ENCODE results near the gene MVP.

Gene MVP

DNA sequence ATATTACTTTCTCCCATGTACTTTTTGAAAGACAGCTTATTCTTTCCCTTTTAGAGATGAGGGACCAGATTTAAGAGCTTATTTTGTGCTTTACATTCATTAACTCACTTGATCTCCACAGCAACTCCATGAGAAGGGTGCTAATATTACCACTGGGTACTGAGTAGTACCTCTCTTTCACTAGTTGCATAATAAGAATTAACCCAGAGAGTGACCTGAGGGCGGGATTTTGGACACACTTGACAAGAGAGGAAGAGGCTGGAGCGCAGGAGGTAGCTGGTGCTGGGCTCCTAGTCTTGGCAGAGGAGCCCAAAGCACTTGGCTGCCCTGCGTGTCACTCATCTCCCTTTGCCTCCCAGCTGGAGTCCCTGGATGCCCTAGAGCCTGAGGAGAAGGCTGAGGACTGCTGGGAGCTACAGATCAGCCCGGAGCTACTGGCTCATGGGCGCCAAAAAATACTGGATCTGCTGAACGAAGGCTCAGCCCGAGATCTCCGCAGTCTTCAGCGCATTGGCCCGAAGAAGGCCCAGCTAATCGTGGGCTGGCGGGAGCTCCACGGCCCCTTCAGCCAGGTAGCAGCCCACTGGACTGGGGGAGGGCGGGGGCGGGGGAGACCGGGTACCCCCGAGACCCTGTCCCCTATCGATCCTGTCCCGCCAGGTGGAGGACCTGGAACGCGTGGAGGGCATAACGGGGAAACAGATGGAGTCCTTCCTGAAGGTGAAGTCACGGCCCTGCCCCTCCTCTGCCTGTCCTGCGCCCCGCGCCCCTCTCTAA, 15.6 kb upstream of the MVP start:
- no peak for DNase-seq

DNA sequence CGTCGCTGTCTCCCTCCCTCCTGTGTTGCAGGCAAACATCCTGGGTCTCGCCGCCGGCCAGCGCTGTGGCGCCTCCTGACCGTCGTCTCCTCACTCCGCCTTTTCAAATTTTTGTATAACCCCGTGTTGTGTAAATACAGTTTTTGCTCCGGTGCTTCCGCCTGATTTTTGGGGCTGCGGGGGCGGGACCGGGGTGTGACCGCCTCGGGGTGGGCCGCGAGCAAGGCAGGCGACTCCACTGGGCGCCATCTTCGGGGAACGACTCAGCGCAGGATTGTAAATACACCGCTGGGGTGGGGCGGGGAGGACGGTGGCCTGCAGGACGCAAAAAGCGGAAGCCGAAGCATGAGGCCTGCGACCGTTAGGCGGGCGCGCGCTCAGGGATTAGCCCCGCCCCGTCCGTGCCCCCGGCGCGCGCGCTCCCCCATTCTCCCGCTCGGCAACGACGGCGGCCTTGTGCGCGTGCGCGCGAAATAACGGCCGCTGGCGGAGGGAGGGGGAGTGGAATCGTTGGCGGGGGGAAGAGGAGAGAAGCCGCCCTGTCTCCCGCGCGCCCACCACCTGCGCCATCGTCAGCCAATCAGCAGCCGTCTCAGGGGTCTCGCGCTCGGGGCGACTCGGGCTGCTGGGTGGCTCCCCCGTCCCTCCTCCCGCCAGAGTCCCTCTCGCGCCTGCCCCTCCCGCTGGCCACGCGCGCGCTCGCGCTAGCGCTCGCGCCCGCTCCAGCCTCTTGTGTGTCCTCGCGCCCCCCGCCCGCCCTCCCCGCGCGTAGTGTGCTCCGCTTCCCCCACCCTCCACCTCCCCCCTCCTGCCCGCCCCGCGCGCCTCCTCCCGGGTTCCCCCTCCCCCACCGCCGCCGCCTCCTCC, 14.8 kb upstream of the MVP start:
- peak; percentile 97 for DNase-seq

DNA sequence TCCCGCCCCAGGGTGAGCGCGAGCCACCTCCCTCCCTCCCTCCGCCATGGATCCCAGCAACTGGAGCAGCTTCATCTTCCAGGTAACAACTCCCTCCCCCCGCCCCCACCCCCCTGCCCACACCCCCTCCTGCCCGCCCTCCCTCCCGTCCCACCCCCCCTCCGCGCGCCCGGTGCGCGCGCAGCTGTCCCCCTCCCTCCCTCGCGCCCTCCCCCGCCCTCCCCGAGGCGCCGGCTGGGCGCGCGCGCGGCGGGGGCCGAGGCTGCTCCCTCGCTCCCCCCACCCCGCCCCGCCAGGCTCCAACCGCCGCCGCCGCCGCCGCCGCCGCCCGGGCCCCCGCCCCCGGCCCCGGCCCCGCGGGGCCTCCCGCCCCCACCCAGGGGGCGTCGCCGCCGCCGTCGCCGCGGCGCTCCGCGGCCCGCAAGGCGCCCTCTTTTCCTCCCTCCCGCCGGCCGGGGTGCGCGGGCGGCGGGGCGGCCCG, 14.1 kb upstream of the MVP start, which contains the start of gene MAZ:
MAZ (plus strand) TSS at position 431 of the 481 bp plus-strand sequence. CDS start 173 bp downstream, outside the sequence.
- DNase-seq, result no peak

DNA sequence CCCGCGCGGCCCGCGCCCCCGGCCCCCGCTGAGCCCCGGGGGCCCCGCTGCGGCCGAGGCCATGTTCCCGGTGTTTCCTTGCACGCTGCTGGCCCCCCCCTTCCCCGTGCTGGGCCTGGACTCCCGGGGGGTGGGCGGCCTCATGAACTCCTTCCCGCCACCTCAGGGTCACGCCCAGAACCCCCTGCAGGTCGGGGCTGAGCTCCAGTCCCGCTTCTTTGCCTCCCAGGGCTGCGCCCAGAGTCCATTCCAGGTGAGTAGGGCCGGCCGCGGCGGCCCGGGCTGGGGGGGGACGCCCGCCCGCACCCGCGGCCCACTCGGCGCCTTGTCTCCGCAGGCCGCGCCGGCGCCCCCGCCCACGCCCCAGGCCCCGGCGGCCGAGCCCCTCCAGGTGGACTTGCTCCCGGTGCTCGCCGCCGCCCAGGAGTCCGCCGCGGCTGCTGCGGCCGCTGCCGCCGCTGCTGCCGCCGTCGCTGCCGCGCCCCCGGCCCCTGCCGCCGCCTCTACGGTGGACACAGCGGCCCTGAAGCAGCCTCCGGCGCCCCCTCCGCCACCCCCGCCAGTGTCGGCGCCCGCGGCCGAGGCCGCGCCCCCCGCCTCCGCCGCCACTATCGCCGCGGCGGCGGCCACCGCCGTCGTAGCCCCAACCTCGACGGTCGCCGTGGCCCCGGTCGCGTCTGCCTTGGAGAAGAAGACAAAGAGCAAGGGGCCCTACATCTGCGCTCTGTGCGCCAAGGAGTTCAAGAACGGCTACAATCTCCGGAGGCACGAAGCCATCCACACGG, 13.4 kb upstream of the MVP start:
- peak; percentile 39 for DNase-seq

DNA sequence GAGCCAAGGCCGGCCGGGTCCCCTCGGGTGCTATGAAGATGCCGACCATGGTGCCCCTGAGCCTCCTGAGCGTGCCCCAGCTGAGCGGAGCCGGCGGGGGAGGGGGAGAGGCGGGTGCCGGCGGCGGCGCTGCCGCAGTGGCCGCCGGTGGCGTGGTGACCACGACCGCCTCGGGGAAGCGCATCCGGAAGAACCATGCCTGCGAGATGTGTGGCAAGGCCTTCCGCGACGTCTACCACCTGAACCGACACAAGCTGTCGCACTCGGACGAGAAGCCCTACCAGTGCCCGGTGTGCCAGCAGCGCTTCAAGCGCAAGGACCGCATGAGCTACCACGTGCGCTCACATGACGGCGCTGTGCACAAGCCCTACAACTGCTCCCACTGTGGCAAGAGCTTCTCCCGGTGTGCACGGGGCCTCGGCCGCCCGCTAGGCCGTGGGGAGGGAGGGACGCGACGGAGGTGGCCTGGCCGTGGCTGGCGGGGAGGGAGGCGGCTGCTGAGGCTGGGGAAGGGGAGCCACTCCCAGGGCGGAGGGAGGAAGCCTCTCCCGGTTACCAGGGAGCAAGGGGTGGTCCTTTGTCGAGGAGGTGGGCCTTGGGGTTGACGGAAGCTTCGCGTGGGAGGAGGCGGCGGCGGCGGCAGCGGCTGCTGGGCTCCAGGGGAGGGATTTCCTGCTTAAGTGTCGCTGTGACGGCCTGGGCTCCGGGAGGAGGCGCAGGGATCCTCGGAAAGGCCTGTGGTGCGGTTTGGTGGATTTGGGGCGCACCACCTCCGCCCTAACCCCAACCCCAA, 12.6 kb upstream of the MVP start:
- DNase-seq, result peak; percentile 92

DNA sequence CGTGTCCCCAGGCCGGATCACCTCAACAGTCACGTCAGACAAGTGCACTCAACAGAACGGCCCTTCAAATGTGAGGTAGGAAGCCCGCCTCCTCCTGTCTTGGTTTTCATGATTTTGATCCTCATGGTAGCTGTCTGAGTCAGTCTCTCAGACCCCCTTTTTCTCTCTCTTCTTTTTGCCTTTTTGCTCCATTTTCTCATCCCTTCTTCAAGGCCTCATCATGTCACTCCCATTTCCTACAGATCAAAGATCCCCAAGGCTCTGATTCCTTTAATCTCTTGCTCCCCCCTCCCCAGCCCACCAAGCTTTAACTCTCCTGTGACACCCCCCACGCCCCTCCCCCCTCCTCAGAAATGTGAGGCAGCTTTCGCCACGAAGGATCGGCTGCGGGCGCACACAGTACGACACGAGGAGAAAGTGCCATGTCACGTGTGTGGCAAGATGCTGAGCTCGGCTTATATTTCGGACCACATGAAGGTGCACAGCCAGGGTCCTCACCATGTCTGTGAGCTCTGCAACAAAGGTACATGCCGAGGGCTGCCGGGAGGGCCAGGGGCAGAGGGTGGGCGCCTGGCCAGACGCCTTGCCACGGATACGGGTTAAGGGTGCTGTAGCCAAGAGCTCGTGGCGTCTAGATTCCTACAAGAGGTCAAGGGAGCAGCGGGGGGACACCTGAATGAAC, 11.9 kb upstream of the MVP start:
- DNase-seq, result no peak

DNA sequence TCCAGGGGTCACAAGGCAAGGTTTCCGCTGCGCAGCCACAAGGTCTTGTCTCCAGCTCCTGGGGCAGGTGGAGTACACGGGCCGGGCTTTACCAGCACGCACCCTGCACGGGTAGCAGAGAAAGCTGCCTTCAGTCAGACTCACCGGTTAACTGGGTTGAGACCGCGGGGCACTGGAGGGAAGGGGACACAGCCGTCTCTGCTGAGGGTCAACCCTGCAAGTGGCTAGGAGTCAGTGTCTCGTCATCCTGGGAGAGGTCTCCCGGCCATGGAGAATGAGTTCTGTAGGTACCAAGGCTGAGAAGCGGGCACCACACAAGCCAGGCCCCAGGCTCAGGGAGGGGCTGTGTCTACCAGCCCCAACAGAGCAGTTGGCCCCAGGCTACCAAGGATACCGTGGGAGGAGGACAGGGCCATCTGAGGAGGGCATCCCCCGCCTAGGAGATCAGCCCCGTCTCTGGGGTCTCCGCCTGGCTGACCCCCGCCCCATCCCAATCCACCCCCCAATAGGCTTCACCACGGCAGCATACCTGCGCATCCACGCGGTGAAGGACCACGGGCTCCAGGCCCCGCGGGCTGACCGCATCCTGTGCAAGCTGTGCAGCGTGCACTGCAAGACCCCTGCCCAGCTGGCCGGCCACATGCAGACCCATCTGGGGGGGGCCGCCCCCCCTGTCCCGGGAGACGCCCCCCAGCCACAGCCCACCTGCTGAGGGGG, 11.1 kb upstream of the MVP start:
- no peak for DNase-seq

DNA sequence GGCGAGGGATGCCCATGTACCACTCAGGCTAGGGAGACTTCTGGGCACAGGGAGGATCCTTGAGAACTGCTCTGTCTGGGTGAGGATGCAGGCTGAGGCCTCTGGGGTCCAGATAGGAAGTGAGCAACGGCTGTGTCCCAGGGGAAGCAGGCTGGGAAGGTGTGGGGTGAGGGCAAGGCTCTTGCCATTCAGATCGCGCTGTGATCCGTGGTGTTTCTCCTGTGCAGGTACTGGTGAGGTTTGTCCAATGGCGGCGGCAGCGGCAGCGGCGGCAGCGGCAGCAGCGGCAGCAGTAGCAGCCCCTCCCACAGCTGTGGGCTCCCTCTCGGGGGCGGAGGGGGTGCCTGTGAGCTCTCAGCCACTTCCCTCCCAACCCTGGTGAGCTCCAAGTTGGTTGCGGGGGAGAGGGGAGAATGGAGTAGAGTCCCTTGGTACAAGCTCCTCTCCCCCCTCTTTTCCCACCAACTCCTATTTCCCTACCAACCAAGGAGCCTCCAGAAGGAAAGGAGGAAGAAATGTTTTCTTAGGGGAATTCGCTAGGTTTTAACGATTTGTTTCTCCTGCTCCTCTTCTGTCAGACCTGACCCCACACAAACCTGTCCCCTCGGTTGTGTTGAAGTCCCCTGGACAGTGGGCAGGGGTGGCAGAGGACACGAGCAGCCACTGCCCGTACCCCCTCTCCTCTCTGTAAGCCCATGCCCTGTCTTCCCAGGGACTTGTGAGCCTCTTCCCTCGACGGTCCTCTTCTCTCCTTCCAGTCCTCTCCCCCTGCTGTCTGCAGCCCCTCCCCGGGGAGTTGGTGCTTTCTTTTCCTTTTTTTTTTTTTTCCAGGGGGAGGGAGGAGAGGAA, 10.2 kb upstream of the MVP start:
- DNase-seq, result no peak

DNA sequence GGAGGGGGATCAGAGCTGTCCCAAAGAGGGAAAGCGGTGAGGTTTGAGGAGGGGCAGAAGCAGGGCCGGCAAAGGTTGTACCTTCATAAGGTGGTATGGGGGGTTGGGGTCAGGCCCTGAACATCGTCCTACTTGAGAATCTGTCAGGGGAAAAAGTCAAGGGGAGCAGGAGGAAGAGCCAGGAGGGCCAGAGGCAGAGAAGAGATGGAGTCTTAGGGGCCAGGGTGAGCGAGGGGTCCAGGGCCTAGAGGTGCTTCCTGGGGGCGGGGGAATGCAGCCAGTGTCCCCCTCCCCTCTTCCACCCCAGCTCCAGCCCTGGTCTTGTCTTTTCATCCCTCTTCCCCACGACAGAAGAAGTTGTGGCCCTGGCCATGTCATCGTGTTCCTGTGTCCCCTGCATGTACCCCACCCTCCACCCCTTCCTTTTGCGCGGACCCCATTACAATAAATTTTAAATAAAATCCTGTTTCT, 9.5 kb upstream of the MVP start:
- no peak for DNase-seq

DNA sequence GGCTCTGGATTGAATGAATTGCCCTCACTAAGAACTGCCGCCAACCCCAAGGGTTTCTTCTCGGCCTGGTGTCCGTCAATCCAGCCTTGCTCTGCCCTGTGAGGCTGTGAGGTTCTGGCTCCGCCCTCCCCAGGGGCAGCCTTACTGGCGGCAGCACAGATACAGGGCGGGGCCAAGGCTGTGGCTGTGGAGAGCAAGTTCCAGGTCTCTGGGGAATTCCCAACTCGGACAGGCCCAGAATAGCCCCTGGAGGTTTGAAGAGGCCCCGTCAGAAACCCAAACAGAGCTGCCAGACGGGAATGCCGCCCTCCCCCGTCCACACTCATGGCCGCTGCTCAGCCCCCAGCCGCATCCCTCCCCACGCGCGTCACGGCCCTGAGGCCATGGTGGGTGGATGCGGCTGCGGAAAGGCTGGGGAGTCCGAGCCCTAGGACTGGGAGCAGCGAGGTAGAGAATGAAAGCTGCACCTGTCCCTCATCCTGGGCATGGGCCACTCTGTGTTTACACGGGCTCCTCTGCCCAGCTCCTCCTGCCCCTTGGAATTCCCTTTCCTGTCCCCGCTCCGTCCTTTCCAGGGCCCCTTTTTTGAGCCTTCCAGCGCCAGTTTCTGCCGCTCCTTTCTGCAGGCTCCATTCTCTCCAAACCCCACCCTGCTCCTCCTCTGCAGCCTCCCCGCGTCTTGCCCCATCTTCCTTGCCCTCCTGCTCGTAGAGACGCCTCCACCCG, 8.9 kb upstream of the MVP start:
- DNase-seq, result peak; percentile 97

DNA sequence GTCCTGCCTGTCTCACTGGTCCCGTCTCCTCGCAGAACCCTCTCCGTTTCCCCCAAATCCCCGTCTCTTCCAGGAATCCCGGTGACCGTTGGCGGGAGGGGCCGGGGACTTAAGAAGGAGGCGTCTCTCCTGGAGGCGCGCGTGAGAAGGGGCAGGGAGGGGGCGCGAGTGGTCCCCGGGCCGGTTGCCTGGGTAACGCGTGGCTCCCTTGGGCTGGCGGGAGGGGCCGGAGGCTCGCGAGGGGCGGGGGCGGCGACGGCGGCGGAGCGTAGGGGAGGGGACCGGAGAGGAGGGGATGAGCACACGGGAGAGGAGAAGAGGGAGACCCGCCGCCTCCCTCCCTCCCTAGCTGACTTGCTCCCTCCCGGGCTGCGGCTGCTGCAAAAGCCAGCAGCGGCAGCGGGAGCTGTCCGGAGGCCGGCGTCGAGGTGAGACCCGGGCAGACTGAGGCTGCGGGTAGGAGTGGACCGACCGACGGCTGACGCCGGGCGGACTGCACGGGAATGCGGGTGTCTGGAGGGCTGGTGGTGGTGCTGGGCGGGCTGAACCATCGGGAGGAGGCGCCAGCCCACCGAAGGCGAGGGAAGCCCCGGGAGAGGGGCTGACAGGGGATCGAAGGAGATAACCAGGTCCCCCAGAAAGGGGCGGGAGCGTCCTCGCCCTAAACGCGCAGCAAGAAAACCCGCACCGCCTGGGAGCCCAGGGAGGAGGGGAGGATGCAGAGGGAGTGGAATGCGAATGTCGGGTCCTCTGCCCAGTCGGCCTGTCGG, 8.2 kb upstream of the MVP start, which contains the start of gene PRRT2:
PRRT2 (plus strand) TSS at position 298 of the 770 bp plus-strand sequence. CDS start 862 bp downstream, outside the sequence.
- peak; percentile 61 for DNase-seq

DNA sequence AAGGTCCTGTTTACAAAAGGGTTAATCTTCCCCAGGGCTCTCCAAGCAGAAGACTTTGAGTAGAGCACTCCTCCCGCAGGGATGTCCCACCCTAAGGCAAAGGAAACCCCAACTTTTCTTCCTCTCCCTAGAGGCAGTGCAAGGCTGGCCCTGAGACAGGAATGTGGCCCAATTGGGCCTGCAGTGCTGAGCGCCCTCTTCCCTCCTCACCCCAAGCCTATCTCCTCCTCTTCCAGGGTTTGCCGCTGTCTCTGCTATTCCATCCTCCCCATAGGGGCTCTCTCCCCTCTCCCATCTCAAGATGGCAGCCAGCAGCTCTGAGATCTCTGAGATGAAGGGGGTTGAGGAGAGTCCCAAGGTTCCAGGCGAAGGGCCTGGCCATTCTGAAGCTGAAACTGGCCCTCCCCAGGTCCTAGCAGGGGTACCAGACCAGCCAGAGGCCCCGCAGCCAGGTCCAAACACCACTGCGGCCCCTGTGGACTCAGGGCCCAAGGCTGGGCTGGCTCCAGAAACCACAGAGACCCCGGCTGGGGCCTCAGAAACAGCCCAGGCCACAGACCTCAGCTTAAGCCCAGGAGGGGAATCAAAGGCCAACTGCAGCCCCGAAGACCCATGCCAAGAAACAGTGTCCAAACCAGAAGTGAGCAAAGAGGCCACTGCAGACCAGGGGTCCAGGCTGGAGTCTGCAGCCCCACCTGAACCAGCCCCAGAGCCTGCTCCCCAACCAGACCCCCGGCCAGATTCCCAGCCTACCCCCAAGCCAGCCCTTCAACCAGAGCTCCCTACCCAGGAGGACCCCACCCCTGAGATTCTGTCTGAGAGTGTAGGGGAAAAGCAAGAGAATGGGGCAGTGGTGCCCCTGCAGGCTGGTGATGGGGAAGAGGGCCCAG, 7.3 kb upstream of the MVP start:
- DNase-seq, result no peak

DNA sequence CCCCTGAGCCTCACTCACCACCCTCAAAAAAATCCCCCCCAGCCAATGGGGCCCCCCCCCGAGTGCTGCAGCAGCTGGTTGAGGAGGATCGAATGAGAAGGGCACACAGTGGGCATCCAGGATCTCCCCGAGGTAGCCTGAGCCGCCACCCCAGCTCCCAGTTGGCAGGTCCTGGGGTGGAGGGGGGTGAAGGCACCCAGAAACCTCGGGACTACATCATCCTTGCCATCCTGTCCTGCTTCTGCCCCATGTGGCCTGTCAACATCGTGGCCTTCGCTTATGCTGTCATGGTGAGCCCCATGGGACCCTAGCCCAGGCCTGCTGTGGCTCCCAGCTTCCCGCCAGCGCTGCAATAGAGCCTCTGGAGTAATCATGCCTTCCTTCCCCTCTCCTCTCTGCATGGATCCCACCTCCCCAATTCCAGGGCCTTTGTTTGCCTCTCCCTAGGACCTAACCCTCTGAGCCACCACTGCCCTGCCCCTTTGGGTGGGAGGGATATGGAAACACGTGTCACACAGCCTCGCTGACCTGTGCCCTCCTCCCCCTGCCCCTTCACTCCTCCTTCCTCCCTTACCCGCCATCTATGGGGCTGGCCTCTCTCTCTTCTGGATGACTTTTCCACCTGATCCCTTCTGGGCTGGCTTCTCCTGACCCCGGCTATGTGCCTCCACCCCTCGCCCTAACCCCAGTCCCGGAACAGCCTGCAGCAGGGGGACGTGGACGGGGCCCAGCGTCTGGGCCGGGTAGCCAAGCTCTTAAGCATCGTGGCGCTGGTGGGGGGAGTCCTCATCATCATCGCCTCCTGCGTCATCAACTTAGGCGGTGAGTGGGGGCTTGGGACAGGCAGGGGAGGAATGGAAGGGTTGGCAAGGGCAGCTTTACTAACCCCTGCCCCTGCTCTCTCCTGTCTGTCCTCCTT, 6.4 kb upstream of the MVP start:
- no peak for DNase-seq

DNA sequence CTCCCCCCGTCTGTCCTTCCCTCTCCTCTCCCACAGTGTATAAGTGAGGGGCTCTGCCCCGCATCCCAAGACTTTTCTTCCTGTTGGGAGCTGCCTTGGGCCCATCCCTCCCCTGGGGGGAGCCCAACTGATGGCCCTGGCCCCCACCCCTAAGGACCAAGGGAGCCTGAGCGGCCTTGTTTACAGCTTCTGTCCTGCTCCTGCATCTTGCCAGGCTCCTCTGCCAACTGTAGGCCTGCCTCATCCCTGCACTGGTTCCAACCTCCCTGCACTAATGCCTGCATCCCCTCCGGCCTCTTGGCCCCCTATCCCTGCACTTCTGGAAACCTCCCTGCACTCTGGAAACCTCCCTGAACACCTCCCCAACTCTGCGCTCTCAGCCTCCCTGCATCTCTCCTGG, 5.7 kb upstream of the MVP start:
- no peak for DNase-seq

DNA sequence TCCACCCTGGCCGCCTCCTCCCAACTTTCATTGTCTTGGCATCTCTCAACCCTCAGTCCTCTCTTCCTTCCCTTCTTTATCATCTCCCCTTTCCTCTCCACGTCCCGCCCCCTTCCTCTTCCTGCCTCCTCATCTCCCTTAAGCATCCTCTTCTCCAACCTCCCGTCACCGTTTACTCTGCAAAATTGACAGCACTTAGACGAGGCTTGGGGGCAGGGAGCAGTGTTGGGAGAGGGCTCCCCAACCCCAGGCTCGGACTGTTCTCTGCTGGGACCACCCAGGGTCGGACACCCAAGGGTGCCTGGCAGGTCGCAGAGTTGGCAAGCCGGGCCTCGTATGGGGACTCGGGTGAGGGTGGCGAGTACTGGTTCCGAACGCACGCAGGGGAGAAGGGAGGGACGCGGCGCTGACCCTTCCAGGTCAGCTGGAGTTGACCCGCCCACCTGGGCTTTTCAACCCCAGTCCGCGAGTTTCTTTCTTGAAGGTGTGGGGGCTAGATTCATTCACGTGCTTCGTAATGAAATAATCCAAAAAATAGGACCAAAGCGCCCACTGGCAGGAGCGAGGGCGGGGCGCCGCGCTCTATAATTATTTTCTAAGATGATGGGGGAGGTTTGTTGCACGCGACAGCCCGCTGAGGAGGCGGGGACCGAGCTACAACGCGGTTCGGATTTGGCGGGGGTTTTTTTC, 5.1 kb upstream of the MVP start:
- DNase-seq, result no peak

All from fibroblast of skin of abdomen (primary cell).